ENCODE data around the gene GRHL3.

The GRHL3 gene

DNA sequence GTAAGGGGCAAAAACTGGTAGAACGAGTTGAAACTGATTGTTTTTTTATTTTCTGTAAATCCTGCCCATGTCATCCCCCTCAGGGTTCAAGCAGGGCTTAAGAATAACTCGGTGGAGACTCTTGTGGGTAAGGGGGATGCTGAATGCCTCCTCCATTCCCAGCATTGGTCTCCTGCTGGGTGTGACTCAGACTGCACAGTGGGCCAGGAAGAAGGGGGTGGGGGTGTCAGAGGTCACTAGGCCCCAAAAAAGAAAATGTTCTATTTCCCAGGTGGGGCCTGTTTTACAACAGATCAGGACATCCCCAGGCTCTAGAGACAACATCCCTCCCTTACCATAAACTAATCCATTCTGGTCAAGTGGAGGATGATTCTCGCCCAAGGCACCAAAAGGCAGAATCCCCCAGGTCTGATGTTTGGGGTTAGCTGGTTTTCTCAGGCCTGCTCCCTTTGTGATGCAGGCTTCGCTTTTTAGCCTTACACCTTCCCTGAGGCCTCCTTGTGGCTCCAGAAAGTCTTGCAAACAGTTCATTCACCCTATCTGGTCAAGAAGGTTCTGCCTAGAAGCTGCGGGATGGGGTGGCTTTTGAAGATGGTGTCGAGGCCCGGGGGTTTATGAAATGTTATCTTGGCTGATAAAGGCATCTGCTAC, 10.7 kb upstream of the GRHL3 start:
- TF ChIP-seq CTCF (IDR thresholded peaks at IDR 0.05; ENCODE audit: insufficient read depth, missing control alignments) = no peak
- FAIRE-seq (no peak), DNase-seq (ENCODE audit: insufficient read length, low spot score) (no peak)

DNA sequence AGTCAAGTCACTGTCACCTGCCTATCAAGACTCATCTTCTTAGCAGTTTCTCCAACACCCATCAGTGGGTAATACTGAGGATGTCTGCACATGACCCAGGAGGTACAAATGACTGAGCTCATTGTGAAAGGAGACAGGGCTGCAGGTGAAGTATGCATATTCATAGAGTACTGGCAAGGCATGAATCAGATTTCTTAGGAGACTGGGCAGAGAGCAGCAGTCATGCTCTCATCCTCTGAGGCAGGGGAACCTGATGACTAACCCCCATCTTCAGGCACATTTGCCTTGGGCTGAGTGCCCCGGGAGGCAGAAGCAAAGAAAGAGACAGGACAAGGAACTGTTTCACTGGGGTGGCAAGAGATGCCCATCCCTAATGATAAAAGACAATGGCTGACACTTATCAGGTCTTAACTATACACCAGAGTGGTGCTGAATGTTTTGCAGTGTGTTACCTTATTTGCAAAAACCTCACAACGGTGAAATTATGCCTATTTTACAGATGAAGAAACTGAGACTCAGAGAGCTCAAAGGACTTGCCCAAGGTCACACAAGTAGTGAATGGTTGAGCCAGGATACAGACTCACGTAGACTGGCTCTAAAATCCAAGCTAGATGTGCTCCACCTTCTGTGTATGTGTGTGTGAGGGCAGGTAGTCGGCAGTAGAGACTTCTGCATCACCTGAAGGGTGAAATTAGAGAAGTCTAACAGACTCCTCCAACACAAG, 9.2 kb upstream of the GRHL3 start:
- TF ChIP-seq CTCF (IDR thresholded peaks at IDR 0.05; ENCODE audit: insufficient read depth, missing control alignments) = no peak
- DNase-seq (ENCODE audit: insufficient read length, low spot score) (no peak), FAIRE-seq (no peak)

- DNase-seq (ENCODE audit: insufficient read length, low spot score) (no peak), FAIRE-seq (no peak)
- no peak for TF ChIP-seq CTCF (IDR thresholded peaks at IDR 0.05; ENCODE audit: insufficient read depth, missing control alignments)
Observed at GRCh38 chr1:24311234-24311633, 7.9 kb upstream of the GRHL3 start.

DNA sequence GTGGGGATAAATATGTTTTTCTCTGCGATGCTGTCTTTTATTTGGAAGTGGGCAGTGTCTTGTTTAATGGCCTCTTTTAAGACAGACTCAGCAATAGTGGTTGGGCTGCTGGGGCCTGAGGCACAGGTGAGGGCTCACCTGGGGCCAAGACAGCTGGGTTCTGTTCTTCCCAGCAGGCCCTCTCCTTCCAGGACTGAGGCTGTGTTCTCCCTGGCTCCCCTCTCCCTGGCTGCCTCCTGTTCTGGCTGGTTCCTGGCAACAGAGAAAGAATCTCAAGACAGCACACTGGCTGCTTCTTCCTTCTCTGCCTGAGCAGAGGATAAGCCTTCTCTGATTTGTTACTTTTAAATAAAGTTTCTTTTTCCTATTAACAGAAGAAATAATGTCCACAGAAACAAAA, 7.4 kb upstream of the GRHL3 start:
- no peak for TF ChIP-seq CTCF (IDR thresholded peaks at IDR 0.05; ENCODE audit: insufficient read depth, missing control alignments)
- DNase-seq (ENCODE audit: insufficient read length, low spot score) = no peak
- no peak for FAIRE-seq

DNA sequence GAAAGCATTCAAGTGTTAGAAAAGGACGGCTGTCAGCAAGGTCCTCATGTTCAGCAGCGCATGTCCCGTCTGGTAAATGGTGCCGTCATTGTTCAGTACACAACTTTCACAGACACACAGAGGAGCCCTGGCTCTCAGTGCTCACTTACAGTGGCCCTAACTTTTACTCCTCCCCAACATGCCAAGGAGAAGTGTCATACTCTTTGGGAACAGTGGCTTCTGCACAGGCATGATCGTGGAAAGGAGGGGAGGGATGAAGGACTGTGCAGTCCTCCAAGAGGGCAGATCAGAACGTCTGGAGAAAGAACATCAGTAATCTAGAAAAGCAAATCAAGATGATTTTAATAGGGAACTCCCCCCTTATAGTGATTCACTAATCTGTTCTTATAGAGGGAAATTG, 3.8 kb upstream of the GRHL3 start:
- TF ChIP-seq CTCF (IDR thresholded peaks at IDR 0.05; ENCODE audit: insufficient read depth, missing control alignments) = no peak
- FAIRE-seq = no peak
- DNase-seq (ENCODE audit: insufficient read length, low spot score) = no peak

- no peak for TF ChIP-seq CTCF (IDR thresholded peaks at IDR 0.05; ENCODE audit: insufficient read depth, missing control alignments)
- no peak for DNase-seq (ENCODE audit: insufficient read length, low spot score)
- FAIRE-seq = no peak
Observed at GRCh38 chr1:24316645-24317044, 2.5 kb upstream of the GRHL3 start.

- FAIRE-seq = no peak
- DNase-seq (ENCODE audit: insufficient read length, low spot score) = no peak
- TF ChIP-seq CTCF (IDR thresholded peaks at IDR 0.05; ENCODE audit: insufficient read depth, missing control alignments) = no peak
Observed at GRCh38 chr1:24317081-24317480, 2.1 kb upstream of the GRHL3 start.

Data from D721Med (cell line).